GM12878 (cell line): ENCODE data around the gene RSKR. TPM values are rescaled to one million over a fixed set of nuclear protein-coding genes. Genes with fewer than 3 reads are reported as not detected.

ENCODE experiments used
- ATF7 ChIP-seq: fragments of 450-650 bp; IDR thresholded peaks from 2 replicates; pipeline ENCODE4 v1.6.1; 2016; ENCODE audit warnings: low read depth, mild to moderate bottlenecking
- CREM ChIP-seq: IDR thresholded peaks from 2 replicates; pipeline ENCODE4 v1.6.1; 2014; ENCODE audit warnings: antibody characterized with exemption, low read depth
- DPF2 ChIP-seq: fragments of 450-650 bp; IDR thresholded peaks from 2 replicates; pipeline ENCODE4 v1.6.1; 2017; ENCODE audit warnings: mild to moderate bottlenecking
- EED ChIP-seq: sonication (generic); IDR thresholded peaks from 2 replicates; pipeline ENCODE4 v1.6.1; 2016; ENCODE audit warnings: antibody characterized with exemption, low read depth
- ELK1 ChIP-seq: IDR thresholded peaks from 2 replicates; pipeline ENCODE4 v1.6.1; 2012; ENCODE audit warnings: low read depth, low read length, improper control_type of control experiment
- ETV6 ChIP-seq, 2 experiments: fragments of 450-650 bp in 1 of 2; IDR thresholded peaks in 1 of 2; conservative IDR thresholded peaks in 1 of 2; 2 replicates each; pipeline ENCODE4 v1.6.1; 2014; ENCODE audit warnings: antibody characterized with exemption in 1 of 2, borderline replicate concordance in 1 of 2, low read depth in 1 of 2, mild to moderate bottlenecking in 1 of 2, moderate library complexity in 1 of 2
- HDGF ChIP-seq: fragments of 450-650 bp; IDR thresholded peaks from 2 replicates; pipeline ENCODE4 v1.6.1; 2016; ENCODE audit warnings: antibody characterized with exemption
- IKZF2 ChIP-seq, 2 experiments: fragments of 450-650 bp; IDR thresholded peaks; 2 replicates each; pipeline ENCODE4 v1.6.1; 2017; ENCODE audit warnings: mild to moderate bottlenecking in 2 of 2, moderate library complexity in 2 of 2
- IRF4 ChIP-seq: IDR thresholded peaks from 2 replicates; pipeline ENCODE4 v1.6.1; 2011; ENCODE audit warnings: low read depth, low read length
- MAX ChIP-seq: IDR thresholded peaks from 2 replicates; pipeline ENCODE4 v1.6.1; 2012; ENCODE audit warnings: low read depth, low read length, improper control_type of control experiment
- MLLT1 ChIP-seq: fragments of 450-650 bp; IDR thresholded peaks from 2 replicates; pipeline ENCODE4 v1.6.1; 2016; ENCODE audit warnings: mild to moderate bottlenecking
- MXI1 ChIP-seq: fragments of 150-350 bp; IDR thresholded peaks from 2 replicates; pipeline ENCODE4 v1.6.1; 2011; ENCODE audit warnings: low read depth, mild to moderate bottlenecking, inconsistent platforms, low read length, improper control_type of control experiment
- NFYB ChIP-seq: IDR thresholded peaks from 2 replicates; pipeline ENCODE4 v1.6.1; 2011; ENCODE audit warnings: low read depth, mild to moderate bottlenecking, low read length, improper control_type of control experiment, moderate library complexity; ENCODE audit not compliant: insufficient read depth
- RB1 ChIP-seq: fragments of 450-650 bp; formaldehyde crosslinking; IDR thresholded peaks from 2 replicates; pipeline ENCODE4 v1.6.1; 2017; ENCODE audit warnings: mild to moderate bottlenecking, borderline replicate concordance
- RBBP5 ChIP-seq: fragments of 200-600 bp; sonication (generic); conservative IDR thresholded peaks from 2 replicates; pipeline ENCODE4 v1.6.1; 2016
- RUNX3 ChIP-seq: IDR thresholded peaks from 2 replicates; pipeline ENCODE4 v1.6.1; 2012; ENCODE audit warnings: low read length, inconsistent platforms
- SIX5 ChIP-seq: IDR thresholded peaks from 2 replicates; pipeline ENCODE4 v1.6.1; 2011; ENCODE audit warnings: mild to moderate bottlenecking, low read depth, low read length, moderate library complexity; ENCODE audit not compliant: severe bottlenecking
- USF1 ChIP-seq: IDR thresholded peaks from 2 replicates; pipeline ENCODE4 v1.6.1; 2011; ENCODE audit warnings: borderline replicate concordance, low read depth, mild to moderate bottlenecking, moderate library complexity, mixed read lengths, low read length; ENCODE audit not compliant: insufficient read depth; ENCODE audit errors: extremely low read length
- YY1 ChIP-seq: IDR thresholded peaks from 2 replicates; pipeline ENCODE4 v1.6.1; 2011; ENCODE audit warnings: low read depth, mild to moderate bottlenecking, low read length
- ZBED1 ChIP-seq: IDR thresholded peaks from 2 replicates; pipeline ENCODE4 v1.6.1; 2016; ENCODE audit warnings: borderline replicate concordance
- ZNF687 ChIP-seq: fragments of 450-650 bp; IDR thresholded peaks from 2 replicates; pipeline ENCODE4 v1.6.1; 2017; ENCODE audit warnings: mild to moderate bottlenecking, moderate library complexity
- polyA plus RNA-seq, 11 experiments: library from polyadenylated mRNA; depleted of rRNA in 4 of 11; unstranded in 6 of 11; stranded (reverse) in 5 of 11; fragments of >200 nt; fragmentation: Nextera tagmentation in 4 of 11; fragmentation: Illumina TruSeq in 1 of 11; extraction: Ambion mirVana in 4 of 11; extraction: Trizol in 1 of 11; gene quantifications; 1 replicate in 1 of 11; 2 replicates in 10 of 11; pipeline versions ENCODE4 v1.2.1 to v1.2.3, GENCODE V29; 2011 to 2016; ENCODE audit warnings: inconsistent platforms in 2 of 11, missing spikeins in 2 of 11, low read depth in 1 of 11
- total RNA-seq, 4 experiments: library from RNA; depleted of rRNA in 3 of 4; stranded (reverse); fragments of >200 nt in 3 of 4; fragmentation: Illumina TruSeq in 1 of 4; extraction: Trizol in 1 of 4; gene quantifications; 2 replicates each; pipeline versions ENCODE4 v1.2.1 to v1.2.3, GENCODE V29; 2013 to 2021

RSKR gene
- total and polyA plus RNA-seq, 10 of the 15 experiments (the other 5 are each of a cell fraction or from before 2014, with no cell fraction given): 0.52 to 22.4 (median 8.7) TPM

GRCh38 chr17:28644787-28645575 lies 31.0 kb upstream of the RSKR start, which contains the start of gene BLTP2 (continued):
- peak; percentile 83; the same call in 1 of the 2 replicates for TF ChIP-seq MLLT1
- TF ChIP-seq RUNX3: peak; percentile 37; the same call in 1 of the 2 replicates
- TF ChIP-seq YY1: peak; percentile 91
- TF ChIP-seq CREM: peak; percentile 80
- 0 out of 2 replicates have a peak, but pooled peaks have one; percentile 44 for TF ChIP-seq ZNF687
- peak; percentile 31 for TF ChIP-seq SIX5
- no peak for TF ChIP-seq RBBP5
- TF ChIP-seq ATF7: peak; percentile 73
- TF ChIP-seq IKZF2 (IDR thresholded peaks at IDR 0.05): no peak
- TF ChIP-seq EED: no peak
- peak; percentile 77; the same call in 1 of the 2 replicates for TF ChIP-seq NFYB
- TF ChIP-seq DPF2: 0 out of 2 replicates have a peak, but pooled peaks have one; percentile 59
- TF ChIP-seq MXI1: peak; percentile 73
- TF ChIP-seq ZBED1: no peak
- TF ChIP-seq IRF4: no peak
- TF ChIP-seq MAX: peak; percentile 82
- peak; percentile 62; the same call in 1 of the 2 replicates for TF ChIP-seq RB1
- peak; percentile 65; the same call in 1 of the 2 replicates for TF ChIP-seq HDGF
- no peak for TF ChIP-seq USF1
- no peak for TF ChIP-seq ETV6 (conservative IDR thresholded peaks at IDR 0.05 in 1 of 2, IDR thresholded peaks at IDR 0.05 in 1 of 2; ENCODE audit: borderline replicate concordance in 1 of 2, low read depth in 1 of 2)
- TF ChIP-seq ELK1: peak; percentile 67
